Hepatocyte (in vitro differentiated cells): ENCODE measurements around the gene NDUFAF8. TPM values are rescaled to one million over a fixed set of nuclear protein-coding genes. Genes with fewer than 3 reads are reported as not detected.

Source experiments
- DNase-seq: peaks from one replicate; pipeline ENCODE4 v3.0.0-alpha.2; 2016; ENCODE audit warnings: low spot score
- H2AFZ ChIP-seq: fragments of 200-600 bp; sonication (generic); 2 replicates; pipeline ENCODE4 v1.6.0; 2016; ENCODE audit warnings: antibody characterized with exemption, mild to moderate bottlenecking
- H3K27ac ChIP-seq: fragments of 200-600 bp; sonication (generic); 2 replicates; pipeline ENCODE4 v1.5.1; 2016; ENCODE audit warnings: mild to moderate bottlenecking
- H3K27me3 ChIP-seq: fragments of 200-600 bp; sonication (generic); 2 replicates; pipeline ENCODE4 v1.6.1; 2016
- H3K36me3 ChIP-seq: fragments of 200-600 bp; sonication (generic); replicated peaks from 2 replicates; pipeline ENCODE4 v1.5.1; 2016; ENCODE audit warnings: low read depth; ENCODE audit not compliant: insufficient read depth
- H3K4me1 ChIP-seq: fragments of 200-600 bp; sonication (generic); 2 replicates; pipeline ENCODE4 v1.5.1; 2016; ENCODE audit warnings: mild to moderate bottlenecking, moderate library complexity; ENCODE audit not compliant: insufficient read depth
- H3K4me2 ChIP-seq: fragments of 200-600 bp; sonication (generic); 2 replicates; pipeline ENCODE4 v1.6.0; 2016
- H3K4me3 ChIP-seq: fragments of 200-600 bp; sonication (generic); 2 replicates; pipeline ENCODE4 v1.5.1; 2016; ENCODE audit warnings: mild to moderate bottlenecking
- H3K79me2 ChIP-seq: fragments of 200-600 bp; sonication (generic); 2 replicates; pipeline ENCODE4 v1.6.0; 2017; ENCODE audit warnings: mild to moderate bottlenecking
- H3K9me2 ChIP-seq: fragments of 200-600 bp; sonication (generic); replicated peaks from 2 replicates; pipeline ENCODE4 v1.6.0; 2017; ENCODE audit warnings: mild to moderate bottlenecking; ENCODE audit not compliant: insufficient read depth
- H3K9me3 ChIP-seq: fragments of 200-600 bp; sonication (generic); 2 replicates; pipeline ENCODE4 v1.5.1; 2016; ENCODE audit warnings: low read depth, mild to moderate bottlenecking
- H4K20me1 ChIP-seq: fragments of 200-600 bp; sonication (generic); 2 replicates; pipeline ENCODE4 v1.6.0; 2016; ENCODE audit warnings: mild to moderate bottlenecking; ENCODE audit not compliant: insufficient read depth, poor library complexity, severe bottlenecking
- CTCF ChIP-seq: fragments of 200-600 bp; sonication (generic); IDR thresholded peaks from 2 replicates; pipeline ENCODE4 v1.5.1; 2016; ENCODE audit warnings: antibody characterized with exemption, mild to moderate bottlenecking; ENCODE audit not compliant: poor library complexity
- EZH2 ChIP-seq: fragments of 200-600 bp; sonication (generic); IDR thresholded peaks from 2 replicates; pipeline ENCODE4 v1.6.1; 2016; ENCODE audit warnings: antibody characterized with exemption, mild to moderate bottlenecking, borderline replicate concordance
- EZH2phosphoT487 ChIP-seq: fragments of 200-600 bp; sonication (generic); IDR thresholded peaks from one replicate; pipeline ENCODE4 v1.6.1; 2018; ENCODE audit warnings: antibody characterized with exemption, mild to moderate bottlenecking, low read depth, moderate library complexity; ENCODE audit not compliant: unreplicated experiment, severe bottlenecking
- WGBS: methylation state at CpG from one replicate; pipeline ENCODE4 v1.1.6; 2016; ENCODE audit warnings: low lambda C conversion rate; ENCODE audit errors: missing lambda C conversion rate; 5-methylcytosine and 5-hydroxymethylcytosine counted together
- polyA plus RNA-seq: library from polyadenylated mRNA; unstranded; fragments of >200 nt; fragmentation: Nextera tagmentation; extraction: Ambion mirVana; gene quantifications from 2 replicates; pipeline ENCODE4 v1.2.1, GENCODE V29; 2016
- total RNA-seq: library from RNA; depleted of rRNA; stranded (reverse); fragments of >200 nt; gene quantifications from 2 replicates; pipeline ENCODE4 v1.2.3, GENCODE V29; 2014

Gene NDUFAF8
- total and polyA plus RNA-seq, 2 experiments from 2014 or later: 25.8 to 99.8 TPM

DNA sequence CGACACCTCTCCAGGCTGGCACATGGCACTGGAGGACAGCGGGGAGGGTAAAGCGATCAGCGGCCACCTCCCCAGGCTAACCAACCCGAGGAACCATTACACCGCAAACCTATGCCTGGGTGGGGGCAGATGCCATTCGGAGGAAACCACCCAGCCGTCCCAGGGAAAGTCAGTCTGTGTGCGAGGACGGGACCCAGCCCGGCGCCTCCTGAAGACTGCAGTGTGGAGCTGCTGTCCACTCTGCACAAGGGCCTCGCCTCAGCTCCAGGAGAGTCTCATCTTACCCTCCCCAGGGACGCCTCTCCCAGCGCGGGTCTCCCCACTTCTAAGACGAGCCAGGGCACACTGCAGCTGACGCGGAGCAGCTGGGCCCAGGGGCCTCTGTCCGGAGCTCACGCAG, 48.0 kb downstream of the NDUFAF8 start:
- TF ChIP-seq EZH2phosphoT487: no peak
- no peak for TF ChIP-seq CTCF
- peaks cover 77% of the 10 kb centered on the region for H3K79me2 ChIP-seq
- no peaks in the 10 kb centered on the region for H3K9me2 ChIP-seq
- no peaks in the 10 kb centered on the region for H3K36me3 ChIP-seq
- no peak overlapping the region for H3K4me3 ChIP-seq
- H3K4me2 ChIP-seq: no peak overlapping the region
- no peak overlapping the region for H3K27ac ChIP-seq
- H2AFZ ChIP-seq: no peak overlapping the region
- peaks cover 13% of the 10 kb centered on the region for H4K20me1 ChIP-seq
- DNase-seq: no peak
- WGBS: 96% methylated on average over 21 of the region's 21 CpGs
- H3K4me1 ChIP-seq: no peaks in the 10 kb centered on the region
- no peaks in the 10 kb centered on the region for H3K9me3 ChIP-seq
- no peaks in the 10 kb centered on the region for H3K27me3 ChIP-seq

DNA sequence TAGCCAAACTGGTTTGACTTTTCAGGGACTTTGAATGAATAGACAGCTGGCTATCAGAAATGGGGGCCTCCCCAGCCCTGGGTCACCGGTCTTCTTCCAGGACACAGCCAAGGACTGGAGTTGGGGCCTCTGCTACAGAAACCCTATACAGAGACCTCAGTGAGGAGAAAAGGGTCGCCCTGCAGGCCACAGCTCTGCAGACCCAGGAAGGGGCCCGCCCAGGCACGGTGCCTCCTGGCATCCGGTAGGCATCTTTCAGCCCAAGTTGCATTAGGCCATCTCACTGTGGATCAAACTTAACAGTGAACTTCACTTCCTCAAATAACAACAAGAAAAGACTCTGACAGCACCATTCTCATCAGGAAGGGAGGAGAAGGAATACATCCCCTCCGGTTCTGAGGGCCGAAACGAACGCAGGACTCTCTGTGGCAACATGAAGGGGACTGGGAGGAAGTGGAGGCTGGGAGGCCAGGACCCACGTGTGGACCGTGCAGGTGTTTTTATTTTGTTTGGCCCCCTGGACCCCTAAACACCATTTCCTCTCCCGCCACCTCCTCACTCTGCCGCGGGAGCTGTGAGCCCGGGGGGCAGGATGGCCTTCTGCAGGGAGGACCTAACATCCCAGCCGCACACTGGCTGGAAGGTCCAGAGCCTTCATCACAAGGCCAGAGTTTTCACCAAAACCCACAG, 48.8 kb downstream of the NDUFAF8 start:
- Histone ChIP-seq H4K20me1 (peaks cover 13% of the 10 kb centered on the region), H3K27me3 (no peaks in the 10 kb centered on the region), H3K27ac (no peak overlapping the region), H3K36me3 (no peaks in the 10 kb centered on the region), H3K79me2 (peaks cover 85% of the 10 kb centered on the region), H3K4me3 (no peak overlapping the region), H3K4me2 (no peak overlapping the region), H3K4me1 (no peaks in the 10 kb centered on the region), H3K9me3 (no peaks in the 10 kb centered on the region), H3K9me2 (no peaks in the 10 kb centered on the region), H2AFZ (no peak overlapping the region)
- DNase-seq: no peak
- TF ChIP-seq EZH2 (no peak), CTCF (no peak), EZH2phosphoT487 (no peak)
- 94% methylated on average over 16 of the region's 16 CpGs for WGBS

- H3K4me1 ChIP-seq: peaks cover under 1% of the 10 kb centered on the region
- H2AFZ ChIP-seq: no peak overlapping the region
- no peak for DNase-seq
- H3K9me2 ChIP-seq: no peaks in the 10 kb centered on the region
- no peak overlapping the region for H3K4me2 ChIP-seq
- no peak overlapping the region for H3K27ac ChIP-seq
- H3K9me3 ChIP-seq: no peaks in the 10 kb centered on the region
- H3K36me3 ChIP-seq: no peaks in the 10 kb centered on the region
- WGBS: 94% methylated on average over 8 of the region's 8 CpGs
- H3K4me3 ChIP-seq: no peak overlapping the region
- no peak for TF ChIP-seq EZH2
- no peak for TF ChIP-seq EZH2phosphoT487
- no peak for TF ChIP-seq CTCF
- peaks cover 93% of the 10 kb centered on the region for H3K79me2 ChIP-seq
- H4K20me1 ChIP-seq: peaks cover 13% of the 10 kb centered on the region
- H3K27me3 ChIP-seq: no peaks in the 10 kb centered on the region
Measured at GRCh38 chr17:81288715-81289114, 49.6 kb downstream of the NDUFAF8 start.
